IMR-90 (cell line): ENCODE results near the gene NDP. TPM values are rescaled to one million over a fixed set of nuclear protein-coding genes. Genes with fewer than 3 reads are reported as not detected.

Experiments used
- ATAC-seq: fragments of 200-7000 bp; cut with Tn5 transposase; 2 replicates; pipeline ENCODE4 v1.9.1; 2020; ENCODE audit warnings: low read depth, mild to moderate bottlenecking, moderate library complexity
- BruUV-seq: library from RNA; stranded (reverse); fragments of 400-500 nt; replicated peaks from 2 replicates; lab custom pipeline; 2021; lab: Mats Ljungman, UMichigan
- CTCF ChIA-PET: fragments of 300-600 bp; formaldehyde crosslinking; extraction: SDS; loops from one replicate; lab custom pipeline; 2021; ENCODE audit warnings: antibody characterized with exemption; lab: Yijun Ruan, JAX
- POLR2A ChIA-PET: fragments of 300-600 bp; sonication (Branson Sonifier 250); formaldehyde crosslinking; loops from one replicate; lab custom pipeline; 2022; ENCODE audit warnings: antibody characterized with exemption; ENCODE audit not compliant: unreplicated experiment; lab: Charles Lee
- DNase-seq: peaks from one replicate; pipeline ENCODE4 v3.0.0; 2013
- H2AFZ ChIP-seq: replicated peaks from 2 replicates; pipeline ENCODE3; 2013; ENCODE audit warnings: low read length, mild to moderate bottlenecking; ENCODE audit not compliant: poor library complexity
- H2AK5ac ChIP-seq: 2 replicates; pipeline ENCODE4 v1.6.1; 2013; ENCODE audit warnings: low read depth, low read length, inconsistent platforms
- H2AK9ac ChIP-seq: replicated peaks from 2 replicates; pipeline ENCODE3; 2013; ENCODE audit warnings: mild to moderate bottlenecking, low read depth, low read length, moderate library complexity; ENCODE audit not compliant: poor library complexity
- H2BK120ac ChIP-seq: 2 replicates; pipeline ENCODE4 v1.6.1; 2013; ENCODE audit warnings: low read depth, low read length, inconsistent platforms
- H2BK15ac ChIP-seq: 3 replicates; pipeline ENCODE4 v1.6.1; 2013; ENCODE audit warnings: low read depth, low read length, inconsistent platforms
- H2BK20ac ChIP-seq: 2 replicates; pipeline ENCODE4 v1.6.1; 2013; ENCODE audit warnings: low read depth, mild to moderate bottlenecking, inconsistent platforms, low read length, moderate library complexity
- H2BK5ac ChIP-seq: 2 replicates; pipeline ENCODE4 v1.6.1; 2013; ENCODE audit warnings: mild to moderate bottlenecking, low read depth, low read length, inconsistent platforms; ENCODE audit not compliant: poor library complexity, severe bottlenecking
- H3K14ac ChIP-seq: replicated peaks from 2 replicates; pipeline ENCODE4 v1.6.1; 2013; ENCODE audit warnings: low read depth, low read length, inconsistent platforms
- H3K18ac ChIP-seq: 2 replicates; pipeline ENCODE4 v1.6.1; 2013; ENCODE audit warnings: low read depth, low read length, control low read depth
- H3K23ac ChIP-seq: 2 replicates; pipeline ENCODE4 v1.6.1; 2013; ENCODE audit warnings: low read depth, low read length, inconsistent platforms
- H3K27ac ChIP-seq: 2 replicates; pipeline ENCODE4 v1.5.1; 2013; ENCODE audit warnings: mild to moderate bottlenecking, control low read depth, low read length; ENCODE audit not compliant: insufficient read depth
- H3K27me3 ChIP-seq: 2 replicates; pipeline ENCODE4 v1.6.1; 2013; ENCODE audit warnings: low read length; ENCODE audit not compliant: control insufficient read depth, insufficient read depth
- H3K36me3 ChIP-seq: 2 replicates; pipeline ENCODE4 v1.6.1; 2013; ENCODE audit warnings: low read length, mixed read lengths; ENCODE audit not compliant: control insufficient read depth, insufficient read depth
- H3K4ac ChIP-seq: 2 replicates; pipeline ENCODE4 v1.6.1; 2013; ENCODE audit warnings: low read depth, low read length, inconsistent platforms
- H3K4me1 ChIP-seq: 2 replicates; pipeline ENCODE4 v1.6.1; 2013; ENCODE audit warnings: low read length, mixed read lengths; ENCODE audit not compliant: control insufficient read depth, insufficient read depth
- H3K4me2 ChIP-seq: 2 replicates; pipeline ENCODE4 v1.6.1; 2013; ENCODE audit warnings: low read depth, mild to moderate bottlenecking, control low read depth, low read length, moderate library complexity
- H3K4me3 ChIP-seq: 2 replicates; pipeline ENCODE4 v1.5.1; 2013; ENCODE audit warnings: low read depth, mild to moderate bottlenecking, control low read depth, low read length, moderate library complexity; ENCODE audit not compliant: insufficient read depth
- H3K56ac ChIP-seq: 2 replicates; pipeline ENCODE4 v1.6.1; 2013; ENCODE audit warnings: low read length, inconsistent platforms; ENCODE audit not compliant: insufficient read depth; ENCODE audit errors: extremely low read depth
- H3K79me1 ChIP-seq, 2 experiments: 2 replicates each; pipeline ENCODE4 v1.6.1; 2013; ENCODE audit warnings: low read length in 2 of 2, inconsistent platforms in 1 of 2, low read depth in 1 of 2
- H3K9ac ChIP-seq: 2 replicates; pipeline ENCODE4 v1.6.1; 2013; ENCODE audit warnings: low read depth, low read length, control low read depth
- H3K9me1 ChIP-seq: 2 replicates; pipeline ENCODE4 v1.6.1; 2013; ENCODE audit warnings: low read length, inconsistent platforms; ENCODE audit not compliant: insufficient read depth
- H3K9me3 ChIP-seq: 2 replicates; pipeline ENCODE4 v1.6.1; 2013; ENCODE audit warnings: low read length; ENCODE audit not compliant: control insufficient read depth, insufficient read depth
- H4K20me1 ChIP-seq: 2 replicates; pipeline ENCODE4 v1.6.1; 2013; ENCODE audit warnings: low read length, inconsistent platforms; ENCODE audit not compliant: insufficient read depth
- H4K5ac ChIP-seq: 2 replicates; pipeline ENCODE4 v1.6.1; 2013; ENCODE audit warnings: mild to moderate bottlenecking, low read depth, low read length, control low read depth
- H4K8ac ChIP-seq, 2 experiments: 2 replicates each; pipeline ENCODE4 v1.6.1; 2013; ENCODE audit warnings: low read depth in 2 of 2, low read length in 2 of 2, control low read depth in 1 of 2, inconsistent platforms in 1 of 2
- H4K91ac ChIP-seq: 2 replicates; pipeline ENCODE4 v1.6.1; 2013; ENCODE audit warnings: low read depth, low read length, inconsistent platforms; ENCODE audit not compliant: insufficient read depth
- MAZ ChIP-seq: IDR thresholded peaks from 2 replicates; pipeline ENCODE4 v1.6.1; 2012; ENCODE audit warnings: low read depth, mild to moderate bottlenecking, low read length, improper control_type of control experiment, moderate library complexity, borderline replicate concordance
- NFE2L2 ChIP-seq: fragments of 150-350 bp; IDR thresholded peaks from 2 replicates; pipeline ENCODE4 v1.6.1; 2016; ENCODE audit warnings: low read depth, mild to moderate bottlenecking, low read length
- WGBS, 2 experiments: methylation state at CpG; one replicate each; pipeline versions ENCODE4 v1.1.5 to v1.1.7; 2013; ENCODE audit warnings: missing lambda C conversion rate in 2 of 2; ENCODE audit not compliant: insufficient read length in 1 of 2; ENCODE audit errors: extremely low coverage in 2 of 2; 5-methylcytosine and 5-hydroxymethylcytosine counted together
- dilution Hi-C: fragments of 300-500 bp; cut with HindIII; formaldehyde crosslinking; loops from one replicate; pipeline ENCODE4 v1.14.3; 2018; ENCODE audit warnings: low sequenced_read_pairs; ENCODE audit not compliant: unreplicated experiment
- in situ Hi-C: fragments of 300-500 bp; cut with MboI; formaldehyde crosslinking; loops from 3 replicates; pipeline ENCODE4 v1.14.3; 2019; ENCODE audit warnings: low sequenced_read_pairs, inconsistent platforms, mixed read lengths
- intact Hi-C: fragments of 100-400 bp; cut with micrococcal nuclease; formaldehyde crosslinking; loops from 2 replicates; pipeline ENCODE4 v1.10.0; 2022
- polyA plus RNA-seq, 3 experiments: library from polyadenylated mRNA; depleted of rRNA; stranded (reverse); fragments of >200 nt; gene quantifications; 2 replicates each; pipeline ENCODE4 v1.2.3, GENCODE V29; 2012; ENCODE audit warnings: low replicate concordance in 1 of 3
- total RNA-seq: library from RNA; depleted of rRNA; stranded (reverse); fragments of >200 nt; gene quantifications from 2 replicates; pipeline ENCODE4 v1.2.3, GENCODE V29; 2012
- TF ChIP-seq, protein P1 (sequence below): conservative IDR thresholded peaks from 2 replicates; pipeline ENCODE4 v1.5.1; 2012; ENCODE audit warnings: mild to moderate bottlenecking, low read depth, low read length, improper control_type of control experiment

The NDP gene
- total and polyA plus RNA-seq, 2 of the 4 experiments (the other 2 are of a cell fraction): 0.36 to 0.39 TPM

- Histone ChIP-seq H2BK20ac (no peak overlapping the region), H4K8ac (no peak overlapping the region), H4K20me1 (no peaks in the 10 kb centered on the region), H4K91ac (no peak overlapping the region), H2BK5ac (no peak overlapping the region), H3K23ac (no peak overlapping the region), H3K36me3 (no peaks in the 10 kb centered on the region), H3K4ac (no peak overlapping the region), H2AK5ac (no peak overlapping the region), H3K18ac (no peak overlapping the region), H2BK120ac (no peak overlapping the region), H3K4me1 (no peaks in the 10 kb centered on the region), H3K14ac (no peak overlapping the region), H3K9me1 (no peaks in the 10 kb centered on the region), H3K79me1 (no peaks in the 10 kb centered on the region), H3K9me3 (no peaks in the 10 kb centered on the region), H3K4me2 (no peak overlapping the region), H4K5ac (no peak overlapping the region), H3K9ac (no peak overlapping the region), H2AK9ac (no peak overlapping the region), H2BK15ac (no peak overlapping the region), H3K27ac (no peak overlapping the region), H2AFZ (no peak overlapping the region), H3K27me3 (no peaks in the 10 kb centered on the region; the same call in 1 of the 2 replicates), H3K56ac (no peak overlapping the region), H3K4me3 (no peak overlapping the region)
- POLR2A ChIA-PET: no interaction called here
- DNase-seq: no peak
- CTCF ChIA-PET: no interaction called here
- no CpG with 5 or more reads among the region's 2 CpGs for WGBS, 2 experiments
- in situ Hi-C loops (no loop called here), dilution Hi-C loops (no loop called here), intact Hi-C loops (no loop called here)
- TF ChIP-seq, protein P1, sequence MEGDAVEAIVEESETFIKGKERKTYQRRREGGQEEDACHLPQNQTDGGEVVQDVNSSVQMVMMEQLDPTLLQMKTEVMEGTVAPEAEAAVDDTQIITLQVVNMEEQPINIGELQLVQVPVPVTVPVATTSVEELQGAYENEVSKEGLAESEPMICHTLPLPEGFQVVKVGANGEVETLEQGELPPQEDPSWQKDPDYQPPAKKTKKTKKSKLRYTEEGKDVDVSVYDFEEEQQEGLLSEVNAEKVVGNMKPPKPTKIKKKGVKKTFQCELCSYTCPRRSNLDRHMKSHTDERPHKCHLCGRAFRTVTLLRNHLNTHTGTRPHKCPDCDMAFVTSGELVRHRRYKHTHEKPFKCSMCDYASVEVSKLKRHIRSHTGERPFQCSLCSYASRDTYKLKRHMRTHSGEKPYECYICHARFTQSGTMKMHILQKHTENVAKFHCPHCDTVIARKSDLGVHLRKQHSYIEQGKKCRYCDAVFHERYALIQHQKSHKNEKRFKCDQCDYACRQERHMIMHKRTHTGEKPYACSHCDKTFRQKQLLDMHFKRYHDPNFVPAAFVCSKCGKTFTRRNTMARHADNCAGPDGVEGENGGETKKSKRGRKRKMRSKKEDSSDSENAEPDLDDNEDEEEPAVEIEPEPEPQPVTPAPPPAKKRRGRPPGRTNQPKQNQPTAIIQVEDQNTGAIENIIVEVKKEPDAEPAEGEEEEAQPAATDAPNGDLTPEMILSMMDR: no peak
- TF ChIP-seq MAZ: no peak
- TF ChIP-seq NFE2L2: no peak
- no peak for ATAC-seq
- no TSS peak for BruUV-seq
Measured at GRCh38 chrX:44020693-44021092, 47.5 kb upstream of the NDP start.
